Endothelial cell of hepatic sinusoid (primary cell): ENCODE results near the gene SIL1.
"Not testable (repeated sequence)": the region's sequence is repeated elsewhere in the genome, so short reads cannot be mapped to it uniquely, and the experiment has no call there.

Experiments
- in situ Hi-C: cut with HindIII; loops from 2 replicates; pipeline ENCODE4 v1.10.0; 2017; ENCODE audit warnings: low sequenced_read_pairs

Gene SIL1

DNA sequence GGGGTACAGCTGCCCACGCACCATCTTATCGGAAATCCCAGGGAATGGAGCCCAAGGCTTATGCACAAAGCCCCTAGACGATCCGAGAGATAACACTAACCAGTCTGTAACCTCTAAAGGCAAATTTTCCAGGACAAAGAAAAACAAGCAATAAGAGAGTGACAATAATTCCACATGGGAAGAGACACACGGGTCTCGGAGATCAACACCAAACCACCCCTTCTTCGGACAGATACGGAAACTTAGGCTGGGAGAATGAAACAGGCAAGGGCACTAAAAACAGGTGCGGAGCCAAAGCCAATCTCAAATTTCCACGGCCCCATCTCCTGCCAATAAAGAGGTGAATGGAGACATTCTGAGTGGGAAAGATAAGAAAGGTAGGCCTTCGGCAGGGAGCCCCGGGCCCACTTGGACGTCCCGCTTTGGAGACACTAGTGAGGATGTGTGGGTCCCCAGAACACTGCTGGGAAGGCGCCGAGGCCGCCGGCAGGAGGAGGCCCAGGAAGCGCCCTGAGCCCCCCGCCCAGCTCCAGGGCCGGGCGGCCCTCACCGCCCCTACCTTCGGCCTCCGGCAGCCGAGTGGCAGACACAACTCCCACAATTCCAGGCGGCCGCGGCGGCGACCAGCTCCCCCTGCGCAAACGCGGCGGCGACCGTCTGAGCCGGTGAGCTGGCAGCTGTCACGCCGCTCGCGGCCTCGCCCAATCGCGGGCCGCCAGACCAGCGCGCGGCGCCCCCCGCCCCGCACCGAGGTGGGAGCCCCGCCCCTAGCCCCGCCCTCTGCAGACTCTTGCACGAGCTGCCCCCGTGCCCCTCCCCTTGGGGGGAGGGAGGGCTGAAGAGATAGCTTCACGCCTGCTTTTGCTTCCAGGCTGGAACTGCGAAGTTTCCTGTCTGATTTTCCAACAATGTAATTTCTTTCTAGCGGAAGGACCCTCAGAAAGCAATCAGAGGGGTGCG is at the start of gene SIL1:
Gene SIL1 (minus strand): TSS at position 659 of the 960 bp plus-strand sequence. CDS start 70,525 bp downstream, outside the sequence.
- in situ Hi-C loops: no loop called here

DNA sequence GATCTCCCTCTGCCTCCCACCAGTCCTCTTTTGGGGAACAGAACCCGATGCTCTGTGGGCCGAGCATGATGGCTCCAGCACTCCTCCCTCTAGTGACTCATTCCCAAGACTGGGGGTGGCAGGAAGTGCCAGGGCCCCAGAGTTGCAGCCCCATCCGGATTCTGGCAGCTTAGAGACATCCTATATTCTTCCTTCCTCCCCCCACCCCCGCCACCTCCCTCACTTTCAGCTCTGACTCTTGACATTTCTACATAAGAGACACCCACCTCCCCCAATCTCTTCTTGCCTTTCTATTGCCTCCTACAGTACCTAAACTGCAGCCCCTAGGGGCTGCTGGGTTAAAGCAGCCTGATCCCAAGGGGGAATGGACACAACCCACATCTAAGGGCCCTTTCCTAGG is 48.2 kb upstream of the SIL1 start:
- in situ Hi-C loops: no loop called here

- in situ Hi-C loops: no loop called here
Measured at GRCh38 chr5:139245637-139246339, 47.6 kb upstream of the SIL1 start.

DNA sequence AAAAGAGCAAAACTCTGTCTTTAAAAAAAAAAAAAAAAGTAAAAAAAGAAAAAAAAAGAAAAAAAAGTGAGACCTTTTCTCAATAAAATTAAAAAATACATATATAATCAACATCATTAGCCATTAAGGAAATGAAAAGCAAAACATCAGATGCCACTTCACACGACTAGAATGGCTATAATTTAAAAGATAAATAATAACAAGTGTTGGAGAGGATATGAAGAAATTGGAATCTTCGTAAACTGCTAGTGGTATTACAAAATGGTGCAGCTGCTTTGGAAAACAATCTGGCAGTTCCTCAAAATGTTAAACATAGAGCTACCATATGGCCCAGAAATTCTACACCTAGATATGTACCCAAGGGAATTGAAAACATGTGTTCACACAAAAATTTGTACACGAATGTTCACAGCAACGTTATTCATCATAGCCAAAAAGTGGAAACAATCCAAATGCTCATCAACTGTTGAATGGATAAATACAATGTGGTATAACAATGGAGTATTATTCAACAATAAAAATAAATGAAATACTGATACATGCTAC is 45.3 kb upstream of the SIL1 start:
- in situ Hi-C loops: no loop called here

DNA sequence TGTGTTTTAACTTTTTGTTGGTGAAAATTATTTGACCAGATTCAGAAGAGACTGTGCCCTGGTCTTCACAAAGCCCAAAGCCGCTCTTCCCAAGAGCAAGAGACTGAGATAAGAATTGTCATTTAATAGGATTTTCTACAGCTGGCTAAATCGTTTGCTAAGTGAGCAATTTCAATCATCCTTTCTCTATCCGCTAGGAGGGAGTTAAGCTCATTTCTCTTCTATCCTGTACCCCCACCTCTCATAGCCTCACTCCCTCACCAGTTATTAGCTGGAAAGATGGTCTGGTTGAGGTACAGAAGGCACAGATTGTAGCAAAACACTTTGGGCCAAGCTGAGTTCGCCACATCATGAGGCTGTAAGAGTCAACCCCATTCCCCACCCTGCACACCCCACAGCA is 43.0 kb upstream of the SIL1 start:
- in situ Hi-C loops: no loop called here

DNA sequence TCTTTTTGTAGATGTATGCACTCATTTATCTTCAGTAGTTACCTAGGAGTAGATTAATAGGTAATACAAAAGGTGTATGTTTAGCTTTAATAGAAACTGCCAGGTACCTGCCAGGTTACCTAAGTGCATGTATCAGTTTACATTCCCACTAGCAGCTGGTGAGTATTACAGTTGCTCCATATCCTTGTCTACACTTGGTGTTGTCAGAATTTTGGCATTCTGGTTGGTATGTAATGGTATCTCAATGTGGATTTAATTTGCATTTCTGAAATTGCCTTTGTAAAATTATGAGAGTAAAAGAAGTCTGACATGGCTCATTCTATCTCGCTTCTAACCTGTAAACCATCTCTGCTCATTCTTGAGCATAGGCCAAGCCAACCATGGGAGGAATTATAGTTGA is 38.3 kb upstream of the SIL1 start:
- in situ Hi-C loops: no loop called here

DNA sequence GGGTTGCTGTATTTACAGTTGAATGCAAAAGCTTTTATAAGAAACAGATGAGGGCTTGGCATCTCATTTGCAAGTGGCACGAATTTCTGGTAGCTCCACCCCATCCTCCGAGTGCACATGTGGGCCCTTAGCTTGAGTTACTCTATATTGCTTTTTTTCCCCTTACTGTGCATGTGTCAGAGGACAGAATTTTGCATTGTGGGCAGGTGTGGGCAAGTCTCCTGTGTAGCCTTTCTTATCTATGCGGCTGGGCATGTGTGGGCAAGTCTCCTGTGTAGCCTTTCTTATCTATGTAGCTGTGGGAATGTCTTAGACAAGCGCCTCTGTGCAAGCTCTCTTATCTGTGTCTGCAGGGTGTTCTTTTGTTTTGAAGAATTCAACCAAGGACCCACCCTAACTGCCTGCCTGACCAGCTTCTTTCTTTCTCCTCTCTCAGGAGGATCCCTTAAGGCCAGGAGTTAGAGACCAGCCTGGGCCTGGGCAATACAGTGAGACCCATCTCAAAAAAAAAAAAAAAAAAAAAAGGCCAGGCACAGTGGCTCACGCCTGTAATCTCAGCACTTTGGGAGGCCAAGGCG is 34.1 kb upstream of the SIL1 start:
- in situ Hi-C loops: no loop called here

DNA sequence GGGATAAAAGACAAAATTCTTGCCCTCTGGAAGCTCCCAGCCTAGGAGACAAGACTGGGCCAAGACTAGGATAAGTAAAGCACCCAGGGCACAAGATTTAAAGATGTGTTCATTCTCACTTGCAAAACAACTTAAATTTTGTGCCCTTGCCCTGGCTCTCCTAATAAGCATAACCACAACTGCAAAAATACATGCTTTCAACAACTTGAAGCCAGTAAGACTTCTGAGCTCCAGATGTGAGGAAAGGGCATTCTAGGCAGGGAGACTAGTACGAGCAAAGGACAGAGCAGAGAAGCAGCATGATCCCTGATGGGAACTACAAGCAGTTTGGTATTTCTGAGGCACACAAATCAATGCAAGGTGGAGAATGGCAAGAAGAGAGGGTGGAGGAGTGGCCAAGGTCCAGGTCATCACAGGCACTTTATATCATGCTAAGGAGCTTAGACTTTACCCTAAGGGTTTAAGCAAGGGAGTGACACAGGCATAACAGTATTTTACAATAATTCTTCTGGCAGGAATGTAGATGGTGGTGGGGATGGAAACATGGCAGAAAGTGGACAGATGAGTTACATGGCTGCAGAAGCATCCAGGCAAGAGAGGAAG is 30.1 kb upstream of the SIL1 start:
- in situ Hi-C loops: no loop called here

- in situ Hi-C loops: no loop called here
Measured at GRCh38 chr5:139226131-139226530, 28.0 kb upstream of the SIL1 start.

DNA sequence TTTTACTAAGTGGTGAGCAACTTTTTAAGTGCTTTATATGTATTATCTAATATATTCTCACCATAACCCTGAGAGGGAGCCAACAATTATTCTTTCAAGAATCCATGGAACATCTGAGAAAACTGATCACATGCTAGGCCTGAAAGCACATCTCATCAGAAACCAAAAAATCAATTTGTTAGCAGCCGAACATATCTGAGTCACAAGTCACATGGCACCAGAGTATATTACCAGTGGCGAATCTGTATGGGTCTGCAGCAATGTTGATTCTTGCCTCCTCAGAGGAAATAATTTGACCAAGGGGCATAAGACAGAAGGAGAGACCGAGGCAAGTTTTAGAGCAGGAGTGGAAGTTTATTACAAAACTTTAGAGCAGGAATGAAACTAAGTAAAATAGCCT is 25.3 kb upstream of the SIL1 start:
- in situ Hi-C loops: no loop called here

- in situ Hi-C loops: no loop called here
Measured at GRCh38 chr5:139222346-139222745, 24.2 kb upstream of the SIL1 start.

GRCh38 chr5:139218038-139218437 is 19.9 kb upstream of the SIL1 start:
- in situ Hi-C loops: not testable (repeated sequence)

GRCh38 chr5:139215107-139215975 is 17.2 kb upstream of the SIL1 start:
- in situ Hi-C loops: no loop called here

DNA sequence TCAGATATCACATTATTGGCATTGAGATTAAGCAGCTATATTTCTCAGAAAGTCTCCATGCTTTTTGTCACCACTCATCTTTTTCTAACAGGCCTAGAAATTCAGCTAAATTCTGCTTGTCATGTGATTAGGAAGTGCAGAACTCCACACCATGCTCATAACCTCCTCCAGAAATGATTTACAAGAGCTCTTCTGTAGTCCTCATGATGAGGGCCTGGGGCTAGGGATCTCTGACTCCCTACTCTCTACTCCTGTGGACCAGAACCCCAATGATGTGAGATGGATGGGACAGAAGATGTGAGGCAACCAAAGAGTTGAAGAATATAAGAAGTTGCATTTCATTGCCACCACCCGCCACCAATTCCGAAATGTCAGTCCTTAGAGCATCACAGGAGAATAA is 16.5 kb upstream of the SIL1 start:
- in situ Hi-C loops: loop anchor here (5.0 kb wide), 1 partner anchor 77 kb away; no protein-coding TSS in a partner anchor

GRCh38 chr5:139212906-139213305 is 14.7 kb upstream of the SIL1 start:
- in situ Hi-C loops: loop anchor here (5.0 kb wide), 1 partner anchor 76 kb away; no protein-coding TSS in a partner anchor

- in situ Hi-C loops: loop anchor here (5.0 kb wide), 1 partner anchor 75 kb away; no protein-coding TSS in a partner anchor
Measured at GRCh38 chr5:139212486-139212885, 14.3 kb upstream of the SIL1 start.

GRCh38 chr5:139210585-139210984 is 12.4 kb upstream of the SIL1 start:
- in situ Hi-C loops: loop anchor here (5.0 kb wide), 1 partner anchor 73 kb away; no protein-coding TSS in a partner anchor

GRCh38 chr5:139207297-139208000 is 9.3 kb upstream of the SIL1 start:
- in situ Hi-C loops: no loop called here

GRCh38 chr5:139205586-139205985 is 7.4 kb upstream of the SIL1 start:
- in situ Hi-C loops: no loop called here
